Measurements from ENCODE around the gene GPM6B. TPM values are rescaled to one million over a fixed set of nuclear protein-coding genes. Genes with fewer than 3 reads are reported as not detected.
"Not testable (repeated sequence)": the region's sequence is repeated elsewhere in the genome, so short reads cannot be mapped to it uniquely, and the experiment has no call there.

GPM6B gene
- total RNA-seq, 1 experiment from 2014 or later = 0.04 TPM

DNA sequence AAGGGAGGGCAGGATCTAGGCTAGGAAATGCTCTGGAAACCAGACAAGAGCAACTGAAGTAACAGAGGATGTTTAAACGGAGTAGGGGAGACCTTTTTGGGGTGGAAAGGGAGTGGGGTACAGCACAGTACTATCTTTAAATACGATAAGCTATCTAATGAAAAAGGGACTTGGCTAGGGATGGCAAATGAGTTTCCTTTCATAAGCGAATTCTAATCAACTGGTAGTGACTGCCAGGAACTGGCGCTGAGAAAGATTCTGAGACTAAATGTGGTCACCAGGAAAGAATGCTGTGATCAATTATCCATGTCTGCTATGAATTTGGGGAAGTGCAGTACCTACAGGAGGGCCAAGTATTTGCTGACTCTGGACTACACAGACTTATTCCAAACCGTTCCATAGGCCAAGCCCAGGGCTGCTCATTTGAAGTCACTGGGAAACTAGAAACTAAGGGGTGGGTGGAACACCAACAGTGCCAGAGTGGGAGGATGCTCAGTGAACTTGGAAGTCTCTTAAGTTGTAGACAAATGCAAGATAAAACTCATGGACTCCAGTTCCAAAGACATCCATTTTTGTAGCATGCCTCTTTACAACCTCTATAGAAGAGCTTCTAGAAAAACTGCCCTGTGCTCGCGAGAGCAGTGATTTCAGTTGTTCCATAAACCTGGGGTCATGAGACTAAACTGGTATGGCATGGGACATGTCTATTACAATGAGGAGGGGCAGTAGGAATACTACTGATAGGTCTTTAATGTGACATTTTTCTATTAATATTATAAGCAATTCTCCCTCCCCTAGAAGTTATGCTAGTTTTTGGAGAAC is 84.4 kb downstream of the GPM6B start:
- DNase-seq (ENCODE audit: low spot score) = no peak

- DNase-seq (ENCODE audit: low spot score) = not testable (repeated sequence)
Measured at GRCh38 chrX:13730523-13730922, 86.4 kb downstream of the GPM6B start.

GRCh38 chrX:13726583-13726982 is 90.3 kb downstream of the GPM6B start:
- DNase-seq (ENCODE audit: low spot score) = not testable (repeated sequence)

- not testable (repeated sequence) for DNase-seq (ENCODE audit: low spot score)
Measured at GRCh38 chrX:13724878-13725277, 92.0 kb downstream of the GPM6B start.

DNA sequence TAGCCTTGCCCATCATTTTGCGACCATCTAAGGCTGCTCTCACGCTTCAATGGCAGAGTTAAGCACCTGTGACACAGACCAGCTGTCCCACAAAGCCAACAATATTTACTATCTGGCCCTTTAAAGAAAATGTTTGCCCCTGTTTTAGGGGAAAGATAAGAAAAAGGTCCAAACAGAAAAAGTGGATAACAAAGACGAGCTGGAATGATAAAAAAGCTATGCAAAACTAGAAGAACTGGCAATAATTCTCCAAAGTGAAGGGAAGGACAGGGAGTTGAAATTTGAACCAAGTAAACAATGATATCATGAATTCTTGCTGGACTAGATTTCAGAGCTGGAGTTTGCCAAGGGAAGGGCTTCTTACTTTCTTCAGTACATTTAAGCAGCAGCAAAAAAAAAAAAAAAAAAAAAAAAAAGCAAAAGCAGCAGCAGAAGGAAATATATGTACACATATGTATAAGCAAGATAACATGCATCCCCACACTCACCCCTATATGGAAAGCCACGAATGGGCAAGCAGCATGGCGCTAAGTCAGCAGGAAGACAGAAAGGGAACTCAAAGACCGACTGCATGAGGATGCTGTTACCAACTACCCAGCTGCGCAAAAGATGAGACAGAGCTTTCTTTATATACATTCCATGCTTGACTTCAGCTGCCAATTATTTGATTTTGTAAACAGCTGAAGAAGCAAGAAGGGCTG is 94.9 kb downstream of the GPM6B start:
- no peak for DNase-seq (ENCODE audit: low spot score)

DNA sequence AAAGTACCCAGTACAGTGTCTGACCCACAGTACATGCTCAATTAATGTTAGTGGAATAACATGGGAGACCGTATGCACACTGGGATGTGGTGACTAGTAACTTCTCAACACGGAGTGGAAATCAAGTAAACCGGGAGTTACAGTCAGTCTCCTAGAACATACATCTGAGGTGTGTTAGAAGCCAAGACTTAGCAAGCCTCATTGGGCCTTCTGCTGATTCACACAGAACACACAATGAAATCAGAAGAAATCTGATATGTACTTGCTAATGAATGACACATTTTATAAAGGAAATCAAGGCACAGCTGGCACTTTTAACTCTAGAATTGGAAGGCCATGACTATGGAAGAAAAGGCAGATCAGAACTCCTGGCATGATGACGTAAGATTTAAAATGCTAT is 95.5 kb downstream of the GPM6B start:
- no peak for DNase-seq (ENCODE audit: low spot score)

Other genes starting within 250 kb of the GPM6B start
- gene EGFL6, start 247.5 kb downstream of the GPM6B start, total RNA-seq (2014; rRNA removed; shearing (Covaris generic)) = not detected in 2 replicates
- 3.5 and 4.4 TPM in 2 replicates for gene TCEANC, start 164.0 kb downstream of the GPM6B start, total RNA-seq (2014; rRNA removed; shearing (Covaris generic))
- 131 and 159 TPM in 2 replicates for gene RAB9A, start 128.0 kb downstream of the GPM6B start, total RNA-seq (2014; rRNA removed; shearing (Covaris generic))
- 9.7 and 13.0 TPM in 2 replicates for gene TRAPPC2, start 82.5 kb downstream of the GPM6B start, total RNA-seq (2014; rRNA removed; shearing (Covaris generic))
- gene OFD1, start 82.3 kb downstream of the GPM6B start, total RNA-seq (2014; rRNA removed; shearing (Covaris generic)) = 10.2 and 14.7 TPM in 2 replicates
- 7.7 and 8.4 TPM in 2 replicates for gene GEMIN8, start 212.8 kb upstream of the GPM6B start, total RNA-seq (2014; rRNA removed; shearing (Covaris generic))

Data from H4 (cell line).